CD4-positive, alpha-beta T cell treated with Interleukin-17A for 1 hour (primary cell): ENCODE data around the gene CHMP2A.
"Not testable (repeated sequence)": the region's sequence is repeated elsewhere in the genome, so short reads cannot be mapped to it uniquely, and the experiment has no call there.

ENCODE experiments used
- DNase-seq: peaks from one replicate; pipeline ENCODE4 v3.0.0-alpha.2; 2020

Gene CHMP2A

DNA sequence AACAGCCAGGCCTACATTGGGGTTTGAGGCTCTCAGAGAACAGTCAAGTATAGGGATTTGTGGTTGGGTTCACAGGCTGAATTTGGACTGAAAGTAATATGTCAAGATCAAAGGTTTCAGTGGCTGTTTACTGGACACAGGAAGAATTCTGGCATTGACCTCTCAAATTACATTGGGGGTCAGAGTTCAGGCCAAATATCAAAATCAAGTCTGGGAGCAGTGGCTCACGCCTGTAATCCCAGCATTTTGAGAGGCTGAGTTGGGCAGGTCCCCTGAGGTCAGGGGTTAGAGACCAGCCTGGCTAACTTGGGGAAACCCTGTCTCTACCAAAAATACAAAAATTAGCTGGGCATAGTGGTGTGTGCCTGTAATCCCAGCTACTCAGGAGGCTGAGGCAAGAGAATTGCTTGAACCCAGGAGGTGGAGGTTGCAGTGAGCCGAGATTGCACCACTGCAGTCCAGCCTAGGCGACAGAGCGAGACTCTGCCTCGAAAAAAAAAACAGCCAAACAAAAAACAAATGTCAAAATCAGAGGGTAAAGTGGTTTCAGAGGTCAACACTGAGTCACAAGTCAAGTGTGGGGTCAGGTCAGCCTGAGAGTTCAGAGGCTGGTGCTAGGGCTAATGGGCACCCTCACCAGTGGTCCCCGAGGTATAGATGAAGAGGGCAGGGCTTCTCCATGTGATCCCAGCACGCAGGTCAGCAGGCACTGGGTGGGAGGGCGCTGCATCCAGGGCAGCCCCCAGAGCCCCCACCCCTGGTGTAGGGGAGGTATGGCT is 44.6 kb downstream of the CHMP2A start:
- no peak for DNase-seq

DNA sequence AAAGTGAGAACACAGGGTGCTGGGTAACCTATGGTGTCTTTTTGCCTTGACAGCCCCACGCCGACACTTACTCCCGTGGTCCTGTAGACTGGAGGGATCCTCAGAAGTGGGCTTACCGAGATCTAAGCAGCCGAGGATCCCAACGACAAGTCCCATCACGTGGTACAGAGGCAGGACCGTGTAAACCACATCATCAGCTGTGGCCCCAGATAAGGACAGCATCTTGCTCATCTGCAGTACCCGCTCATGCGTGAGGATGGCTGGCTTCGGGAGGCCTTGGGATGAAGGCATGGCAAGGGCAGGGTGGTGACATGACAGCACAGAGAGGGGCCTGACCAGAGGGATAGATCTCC is 45.2 kb downstream of the CHMP2A start:
- no peak for DNase-seq

DNA sequence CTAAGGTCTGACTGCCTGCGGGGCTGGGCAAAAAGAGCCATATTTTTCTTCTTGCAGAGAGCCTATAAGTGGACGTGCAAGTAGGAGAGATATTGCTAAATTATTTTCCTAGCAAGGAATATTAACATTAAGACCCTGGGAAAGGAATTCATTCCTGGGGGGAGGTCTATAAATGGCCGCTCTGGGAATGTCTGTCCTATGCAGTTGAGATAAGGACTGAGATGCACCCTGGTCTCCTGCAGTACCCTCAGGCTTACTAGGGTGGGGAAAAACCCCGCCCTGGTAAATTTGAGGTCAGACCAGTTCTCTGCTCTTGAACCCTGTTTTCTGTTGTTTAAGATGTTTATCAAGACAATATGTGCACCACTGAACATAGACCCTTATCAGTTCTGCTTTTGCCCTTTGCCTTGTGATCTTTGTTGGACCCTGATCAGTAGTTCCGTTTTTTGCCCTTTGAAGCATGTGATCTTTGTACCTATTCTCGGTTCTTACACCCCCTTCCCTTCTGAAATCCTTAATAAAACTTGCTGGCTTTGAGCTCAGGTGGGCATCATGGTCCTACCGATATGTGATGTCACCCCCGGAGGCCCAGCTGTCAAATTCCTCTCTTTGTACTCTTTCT is 47.2 kb downstream of the CHMP2A start:
- DNase-seq = not testable (repeated sequence)
